Measurements from ENCODE around the gene YY1.

Gene YY1

GRCh38 chr14:100312877-100313400 is 74.0 kb downstream of the YY1 start:
- DNase-seq (ENCODE audit: low read depth, low spot score) = no peak

GRCh38 chr14:100313464-100314230 is 74.7 kb downstream of the YY1 start:
- DNase-seq (ENCODE audit: low read depth, low spot score) = no peak

DNA sequence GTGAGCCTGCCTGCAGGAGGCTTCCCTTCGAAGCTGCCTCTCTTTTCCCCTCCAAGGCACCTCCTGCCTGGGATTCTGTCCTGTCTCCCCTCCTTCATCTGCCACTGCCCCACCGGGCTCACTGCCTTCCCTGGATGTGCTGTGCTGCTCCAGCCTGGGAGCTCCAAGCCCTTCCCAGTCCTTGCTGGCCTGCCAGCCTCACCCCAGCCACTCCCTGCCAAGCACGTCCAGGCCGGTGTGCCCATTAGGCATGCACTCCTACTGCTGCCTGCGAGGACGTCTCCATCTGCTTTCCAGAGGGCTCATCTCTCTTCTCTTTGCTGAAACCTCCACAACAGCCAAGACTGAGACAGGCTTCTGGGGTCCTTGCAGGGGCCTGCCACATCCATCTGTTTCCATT is 75.8 kb downstream of the YY1 start:
- no peak for DNase-seq (ENCODE audit: low read depth, low spot score)

- no peak for DNase-seq (ENCODE audit: low read depth, low spot score)
Measured at GRCh38 chr14:100317389-100317788, 78.4 kb downstream of the YY1 start.

DNA sequence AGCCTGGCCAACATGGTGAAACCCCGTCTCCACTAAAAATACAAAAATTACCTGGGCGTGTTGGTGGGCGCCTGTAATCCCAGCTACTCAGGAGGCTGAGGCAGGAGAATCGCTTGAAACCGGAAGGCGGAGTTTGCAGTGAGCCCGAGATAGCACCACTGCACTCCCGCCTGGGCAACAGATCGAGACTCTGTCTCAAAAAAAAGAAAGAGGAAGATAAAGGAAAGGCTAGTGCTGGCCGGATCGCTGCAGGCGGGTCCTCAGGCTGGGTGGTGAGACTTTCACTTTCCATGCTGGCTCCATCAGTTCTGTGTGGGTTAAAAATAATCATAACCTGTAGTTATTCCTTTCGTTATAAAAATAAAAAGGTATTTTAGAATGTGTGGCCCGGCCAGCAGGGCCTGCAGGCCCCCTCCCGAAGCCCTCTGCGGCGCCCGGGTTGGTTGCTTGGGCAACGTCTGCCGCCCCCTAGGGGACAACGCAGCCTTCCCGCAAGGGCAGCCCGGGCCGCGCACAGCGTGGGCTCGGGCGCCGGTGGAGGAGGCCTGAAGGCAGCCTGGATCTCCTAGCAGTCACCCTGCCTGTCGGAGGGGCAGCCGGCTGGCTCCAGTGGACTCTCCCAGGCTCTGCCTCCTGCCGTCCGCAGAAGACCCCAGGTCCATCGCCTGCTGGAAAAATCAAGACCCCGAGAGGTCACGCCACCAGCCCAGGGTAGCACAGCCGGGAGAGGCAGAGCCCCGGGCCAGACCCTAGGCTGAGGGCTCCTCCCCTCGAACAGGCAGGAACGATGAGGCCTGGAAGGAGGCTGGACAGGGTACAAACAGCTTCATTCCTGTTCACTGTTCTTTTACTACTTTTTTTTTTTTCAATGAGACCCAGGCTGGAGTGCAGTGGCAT is 79.2 kb downstream of the YY1 start:
- peak; percentile 73 for DNase-seq (ENCODE audit: low read depth, low spot score)

DNA sequence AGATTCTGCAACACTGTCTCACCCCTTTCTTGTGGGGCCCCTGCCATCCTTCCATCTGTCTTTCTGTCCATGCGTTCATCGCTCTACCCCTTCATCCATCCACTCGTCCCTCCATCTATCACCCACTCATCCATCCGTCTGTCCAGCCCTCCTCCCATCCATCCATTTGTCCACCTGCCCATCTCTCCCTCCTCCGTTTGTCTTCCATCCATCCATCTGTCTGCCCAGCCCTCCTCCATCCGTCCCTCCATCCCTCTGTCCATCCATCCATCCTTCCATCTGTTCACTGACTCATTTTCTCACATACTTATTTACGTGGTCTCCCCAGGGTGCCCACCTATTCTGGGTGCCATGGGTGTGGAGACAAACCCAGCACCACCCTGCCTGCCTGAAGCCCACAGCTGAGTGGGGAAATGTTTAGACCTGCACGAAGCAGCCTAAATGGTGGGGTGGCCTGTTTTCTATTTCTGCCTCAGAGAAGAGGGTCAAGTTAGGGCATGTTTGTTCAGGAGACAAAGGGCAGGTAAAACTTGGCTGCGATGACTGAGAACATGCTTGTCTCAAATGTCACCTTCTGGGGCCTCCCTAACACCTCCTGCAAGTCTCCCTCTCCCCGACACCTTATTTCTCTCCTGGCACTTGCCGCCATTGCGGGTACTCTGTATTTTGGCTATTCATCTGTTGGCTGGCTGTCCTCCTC is 81.4 kb downstream of the YY1 start:
- no peak for DNase-seq (ENCODE audit: low read depth, low spot score)

DNA sequence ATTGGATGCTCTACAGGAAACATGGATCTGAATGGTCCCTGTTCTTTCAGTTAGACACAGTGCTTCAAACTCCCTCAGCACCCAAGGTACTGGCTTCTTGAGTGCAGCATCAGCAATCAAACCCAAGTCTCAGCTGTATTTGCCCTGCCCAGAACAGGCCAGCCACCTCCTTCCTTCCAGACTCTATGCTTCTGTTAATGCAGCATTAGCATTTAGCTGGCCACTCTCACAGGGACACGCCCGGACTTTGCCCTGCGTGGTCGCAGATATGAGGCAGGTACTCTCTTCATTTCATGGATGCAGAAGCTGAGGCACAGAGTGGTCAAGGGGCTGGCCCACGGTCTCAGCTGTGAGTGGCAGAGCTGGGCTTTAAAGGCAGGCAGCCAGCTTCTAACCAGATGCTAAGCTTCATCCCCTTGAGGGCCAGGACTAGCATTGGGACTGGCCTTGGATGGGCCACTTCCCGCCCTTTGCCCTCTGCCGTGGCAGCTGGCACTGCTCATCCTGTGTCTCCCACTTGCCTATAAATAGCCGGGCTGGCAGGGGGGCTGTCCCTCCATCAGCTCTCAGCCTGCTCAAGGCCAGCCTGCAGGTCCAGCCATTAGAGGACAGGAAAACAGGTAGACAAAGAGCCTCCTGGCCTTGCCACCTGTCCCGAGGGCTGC is 82.7 kb downstream of the YY1 start:
- no peak for DNase-seq (ENCODE audit: low read depth, low spot score)

- no peak for DNase-seq (ENCODE audit: low read depth, low spot score)
Measured at GRCh38 chr14:100322138-100322957, 83.4 kb downstream of the YY1 start.

DNA sequence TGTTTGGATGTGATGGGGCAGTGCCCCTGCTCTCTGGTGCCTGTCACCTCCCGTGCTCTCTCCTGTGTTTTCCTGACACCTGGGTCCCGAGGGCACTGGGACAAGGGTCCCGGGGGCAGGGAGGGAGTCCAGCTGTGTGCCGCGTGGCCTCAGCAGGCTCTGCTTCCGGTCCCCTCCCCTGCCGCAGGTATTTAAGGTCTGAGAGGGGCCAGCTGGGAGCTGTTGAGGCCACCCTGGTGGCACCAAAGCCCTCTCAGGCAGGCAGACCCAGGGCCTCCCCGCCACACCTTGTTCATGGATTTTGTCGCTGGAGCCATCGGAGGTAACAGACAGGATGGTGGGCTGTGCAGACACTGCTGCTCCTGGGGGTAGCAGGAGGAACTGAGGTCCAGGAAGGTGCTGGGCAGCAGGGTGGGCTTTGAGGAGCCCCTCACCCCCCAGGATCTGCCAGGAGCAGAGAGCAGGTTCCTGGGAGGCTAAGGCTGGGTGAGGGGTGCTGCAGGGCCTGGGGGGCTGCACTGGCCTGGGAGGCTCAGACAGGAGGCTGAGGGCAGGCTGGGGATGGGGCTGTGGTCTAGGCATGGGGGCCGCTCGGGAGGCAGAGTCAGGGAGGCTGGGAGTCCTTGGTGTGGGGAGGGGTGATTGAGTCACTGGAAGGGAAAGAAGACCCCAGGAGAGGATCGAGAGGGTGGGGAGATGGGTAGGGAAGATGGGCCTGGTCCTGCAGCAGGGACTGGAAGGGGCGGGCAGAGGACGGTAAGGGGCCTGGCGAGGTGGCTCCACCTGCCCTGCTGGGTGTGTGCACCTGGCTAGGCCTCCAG is 84.4 kb downstream of the YY1 start, which contains the start of gene SLC25A47:
Gene SLC25A47, plus strand, starts transcription at position 219 of the 821 bp plus-strand sequence. Its CDS starts 76 bp downstream, at position 295.
- no peak for DNase-seq (ENCODE audit: low read depth, low spot score)

DNA sequence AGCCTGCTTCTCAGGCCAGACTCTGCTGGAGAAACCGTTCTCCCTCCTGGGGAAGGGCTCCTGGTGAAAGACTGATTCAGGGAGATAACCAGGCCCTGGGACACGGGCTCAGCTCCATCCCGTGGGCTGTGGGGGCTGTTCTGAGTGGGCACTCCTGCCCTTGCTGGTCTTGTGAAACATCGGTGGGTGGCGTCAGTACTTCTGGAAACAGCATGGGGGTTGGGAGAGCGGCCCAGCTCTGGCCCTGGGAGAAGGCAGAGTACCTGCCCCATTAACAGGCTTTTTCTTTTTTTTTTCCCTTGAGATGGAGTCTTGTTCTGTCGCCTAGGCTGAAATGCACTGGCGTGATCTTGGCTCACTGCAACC is 85.0 kb downstream of the YY1 start:
- DNase-seq (ENCODE audit: low read depth, low spot score) = no peak

DNA sequence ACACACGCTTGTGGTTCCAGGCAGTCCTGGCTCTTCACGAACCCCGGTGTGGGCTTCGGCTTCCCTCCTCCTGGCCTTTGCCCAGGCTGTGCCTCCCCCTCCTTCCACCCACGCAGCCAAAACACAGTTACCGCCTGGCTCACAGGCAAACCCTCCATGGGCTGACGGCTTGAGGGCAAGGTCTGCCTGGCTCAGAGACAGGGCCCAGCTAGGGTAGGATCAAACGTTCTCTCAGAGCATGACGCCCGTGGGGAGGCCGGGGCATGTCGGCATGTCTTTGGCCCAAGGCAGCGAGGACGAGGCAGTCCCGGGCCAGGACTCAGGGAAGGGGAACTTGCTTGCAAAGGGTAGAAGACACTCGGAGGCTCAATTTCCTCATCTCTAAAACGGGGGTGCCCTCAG is 86.3 kb downstream of the YY1 start:
- DNase-seq (ENCODE audit: low read depth, low spot score) = no peak

DNA sequence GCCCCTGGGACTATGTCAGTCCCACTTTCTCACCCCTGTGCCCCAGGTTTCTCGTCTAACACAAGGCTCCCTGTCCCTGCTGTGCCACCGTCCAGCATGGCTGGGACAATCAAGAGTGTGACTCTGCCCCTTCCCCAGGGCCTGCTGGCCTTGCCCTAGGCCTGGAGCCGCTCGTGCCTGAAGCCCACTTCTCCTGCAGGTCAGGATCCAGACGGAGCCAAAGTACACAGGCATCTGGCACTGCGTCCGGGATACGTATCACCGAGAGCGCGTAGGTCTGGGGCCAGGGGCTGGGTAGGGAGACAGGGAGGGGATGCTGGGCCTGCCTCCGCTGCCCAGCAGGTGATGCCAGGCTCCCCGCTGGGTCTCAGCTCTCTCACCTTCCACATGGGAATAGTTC is 87.0 kb downstream of the YY1 start:
- DNase-seq (ENCODE audit: low read depth, low spot score) = no peak

GRCh38 chr14:100327128-100327527 is 88.2 kb downstream of the YY1 start:
- no peak for DNase-seq (ENCODE audit: low read depth, low spot score)

DNA sequence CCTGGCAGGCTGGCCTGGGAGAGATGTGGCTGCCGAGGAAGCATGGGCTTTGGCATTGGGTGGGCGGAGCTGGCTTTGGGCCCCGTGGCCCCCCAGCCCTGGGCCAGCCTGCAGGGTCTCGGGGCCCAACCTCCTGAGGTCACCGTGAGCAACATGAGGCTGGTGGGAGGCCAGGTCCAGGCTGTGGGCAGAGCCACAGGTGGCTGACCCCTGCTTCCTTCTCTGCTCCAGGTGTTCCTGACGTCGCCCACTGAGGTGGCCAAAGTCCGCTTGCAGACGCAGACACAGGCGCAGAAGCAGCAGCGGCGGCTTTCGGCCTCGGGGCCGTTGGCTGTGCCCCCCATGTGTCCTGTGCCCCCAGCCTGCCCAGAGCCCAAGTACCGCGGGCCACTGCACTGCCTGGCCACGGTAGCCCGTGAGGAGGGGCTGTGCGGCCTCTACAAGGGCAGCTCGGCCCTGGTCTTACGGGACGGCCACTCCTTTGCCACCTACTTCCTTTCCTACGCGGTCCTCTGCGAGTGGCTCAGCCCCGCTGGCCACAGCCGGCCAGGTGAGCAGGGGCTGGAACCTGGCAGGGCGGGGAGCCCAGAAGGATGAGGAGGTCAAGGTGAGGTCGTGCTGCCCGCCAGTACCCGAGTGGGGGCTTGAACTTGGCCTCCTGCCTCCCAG is 89.7 kb downstream of the YY1 start:
- no peak for DNase-seq (ENCODE audit: low read depth, low spot score)

GRCh38 chr14:100329233-100330006 is 90.5 kb downstream of the YY1 start:
- no peak for DNase-seq (ENCODE audit: low read depth, low spot score)

GRCh38 chr14:100330007-100330344 is 91.0 kb downstream of the YY1 start:
- DNase-seq (ENCODE audit: low read depth, low spot score) = no peak

- DNase-seq (ENCODE audit: low read depth, low spot score) = no peak
Measured at GRCh38 chr14:100330388-100330931, 91.5 kb downstream of the YY1 start.

DNA sequence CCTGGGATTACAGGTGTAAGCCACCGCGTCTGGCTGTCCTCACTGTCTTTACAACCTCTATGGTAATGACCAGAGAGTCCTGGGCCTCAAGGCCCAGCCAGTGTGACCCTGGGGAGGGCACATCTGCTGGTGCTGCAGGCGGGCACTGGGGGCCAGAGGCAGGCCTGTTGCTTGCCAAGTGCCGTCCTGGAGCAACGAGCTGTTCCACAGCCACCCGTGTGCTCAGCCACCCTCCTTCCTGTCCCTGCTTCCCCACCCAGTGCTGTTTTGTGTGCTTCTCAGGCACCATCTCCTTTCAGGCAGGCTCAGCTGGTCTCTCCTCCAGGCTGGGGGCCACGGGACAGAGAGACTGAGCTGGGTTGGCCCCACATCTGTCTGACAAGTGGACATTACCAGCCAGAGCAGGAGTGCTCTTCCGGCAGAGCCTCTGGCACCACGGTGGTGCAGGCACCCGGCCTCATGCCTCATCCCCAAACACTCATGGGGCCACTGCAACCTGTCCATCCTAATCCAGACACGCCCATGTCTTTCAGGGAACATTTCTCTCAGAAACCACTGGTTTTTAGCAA is 93.2 kb downstream of the YY1 start:
- DNase-seq (ENCODE audit: low read depth, low spot score) = no peak

Data from astrocyte of the hippocampus (primary cell).